GM13977 (cell line): ENCODE measurements around the gene CHN2.

Source experiments
- DNase-seq: peaks from one replicate; pipeline ENCODE4 v3.0.0; 2012; ENCODE audit warnings: low spot score
- CTCF ChIP-seq: IDR thresholded peaks from 2 replicates; pipeline ENCODE4 v1.5.1; 2012; ENCODE audit warnings: mild to moderate bottlenecking, control low read depth; ENCODE audit not compliant: insufficient read depth; ENCODE audit errors: extremely low read depth, missing control alignments
- in situ Hi-C: fragments of 300-500 bp; cut with MboI; formaldehyde crosslinking; loops from one replicate; pipeline ENCODE4 v1.12.0; 2022; ENCODE audit warnings: low sequenced_read_pairs, low pct_unique_long_range_greater_than_20kb, mixed read lengths, inconsistent platforms; ENCODE audit not compliant: unreplicated experiment

The CHN2 gene

DNA sequence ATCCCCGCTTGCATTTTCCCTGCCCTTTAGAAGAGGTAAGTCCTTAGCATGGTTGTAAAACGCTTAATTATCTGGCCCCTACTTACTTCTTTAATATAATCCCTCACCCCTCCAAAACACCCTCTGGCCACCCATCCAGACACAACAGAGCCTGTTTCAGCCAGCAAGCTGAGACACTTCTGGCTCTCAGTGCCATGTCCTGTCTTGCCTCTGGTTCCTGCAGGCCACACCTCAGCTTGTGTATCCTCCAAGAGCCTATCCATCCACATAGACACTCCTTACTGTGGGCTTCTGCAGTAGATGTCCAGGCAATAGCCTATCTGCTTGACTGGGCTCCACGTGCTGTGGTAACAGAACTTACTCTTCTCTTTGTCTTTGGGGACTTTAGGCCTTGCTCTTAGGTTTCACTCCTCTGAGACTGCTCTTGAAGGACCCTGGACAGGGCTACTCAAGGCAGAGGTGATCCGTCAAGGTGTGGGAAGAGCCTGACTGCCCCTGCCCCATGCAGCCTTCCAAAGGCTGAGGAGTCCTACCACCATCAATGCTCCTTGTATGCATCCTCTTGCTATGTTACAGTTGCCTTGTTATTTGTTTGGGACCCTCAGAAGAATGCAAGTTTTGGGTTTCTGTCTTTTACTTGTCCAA is 149.9 kb downstream of the CHN2 start:
- no peak for TF ChIP-seq CTCF
- in situ Hi-C loops = no loop called here
- no peak for DNase-seq

DNA sequence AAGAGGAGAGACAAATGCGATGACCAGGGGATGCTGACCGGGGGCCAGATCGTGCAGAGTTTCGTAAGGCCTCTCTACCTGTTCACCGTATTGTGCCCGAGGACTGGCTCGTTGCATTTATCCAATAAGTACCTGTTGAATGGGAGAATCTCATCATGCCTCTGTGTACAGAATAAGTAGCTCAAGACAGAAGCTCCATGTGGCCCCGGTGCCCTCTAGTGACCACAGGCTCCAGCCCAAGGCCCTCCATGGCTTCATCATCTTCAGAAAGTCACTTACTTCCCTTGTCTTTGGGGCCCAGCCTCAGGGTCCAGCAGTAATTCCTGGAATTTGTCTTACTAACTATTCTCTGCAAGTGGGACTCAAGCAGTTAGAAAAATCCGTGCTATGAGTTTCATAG is 151.0 kb downstream of the CHN2 start:
- in situ Hi-C loops = no loop called here
- no peak for DNase-seq
- TF ChIP-seq CTCF = no peak

GRCh38 chr7:29346231-29346978 is 151.8 kb downstream of the CHN2 start:
- in situ Hi-C loops = no loop called here
- TF ChIP-seq CTCF = no peak
- DNase-seq = no peak

GRCh38 chr7:29349362-29349761 is 154.8 kb downstream of the CHN2 start:
- in situ Hi-C loops = no loop called here
- no peak for TF ChIP-seq CTCF
- DNase-seq = no peak

DNA sequence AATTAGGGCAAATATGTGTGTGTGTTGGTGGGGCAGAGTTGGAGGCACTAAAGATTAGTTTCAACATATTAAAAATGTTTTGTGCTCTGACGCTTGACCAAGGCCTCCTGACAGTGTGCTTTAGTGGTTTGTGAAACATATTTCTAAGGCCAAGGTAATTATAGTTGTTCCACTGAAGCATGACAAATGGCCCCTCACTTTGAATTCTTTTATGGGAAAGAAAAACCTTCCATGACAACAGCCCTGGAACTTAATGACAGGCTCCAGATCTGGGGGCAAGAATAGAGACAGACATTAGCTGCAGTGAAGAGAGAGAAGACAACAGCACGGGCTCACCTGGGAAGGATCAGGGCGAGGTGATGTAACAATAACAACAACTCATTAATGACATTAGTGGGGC is 155.8 kb downstream of the CHN2 start:
- in situ Hi-C loops = no loop called here
- DNase-seq = no peak
- TF ChIP-seq CTCF = no peak

DNA sequence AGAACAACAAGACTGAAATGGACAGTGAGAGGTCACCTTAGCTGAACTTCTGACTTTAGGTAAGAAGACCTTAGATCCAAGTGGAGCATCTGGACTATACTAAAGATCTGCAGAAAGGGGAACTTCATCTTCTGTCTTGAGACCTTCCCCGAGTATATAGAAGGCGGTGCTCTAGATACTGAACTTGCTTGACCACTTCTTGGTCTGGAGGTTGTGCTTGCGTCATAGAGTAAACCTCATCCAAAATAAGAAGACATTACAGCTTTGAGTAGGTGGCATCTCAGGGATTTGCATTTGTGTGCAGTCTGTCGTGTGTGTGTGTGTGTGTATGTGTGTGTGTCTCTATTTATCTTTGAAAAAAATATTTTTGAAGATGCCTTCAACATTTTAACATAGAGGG is 157.5 kb downstream of the CHN2 start:
- no peak for DNase-seq
- TF ChIP-seq CTCF = no peak
- in situ Hi-C loops = no loop called here
